ENCODE results near the gene CDIP1. TPM values are rescaled to one million over a fixed set of nuclear protein-coding genes. Genes with fewer than 3 reads are reported as not detected.
A peak's percentile ranks its signal among the peaks of the same experiment; 100 is the strongest.

Gene CDIP1
- total RNA-seq, 1 experiment from 2014 or later = 32.1 TPM

- no peak overlapping the region for H3K4me3 ChIP-seq (ENCODE audit: insufficient read depth, low read depth, low read length)
- peaks cover 11% of the 10 kb centered on the region for H3K36me3 ChIP-seq (replicated peaks; ENCODE audit: control insufficient read depth, insufficient read depth, low read length)
- no peaks in the 10 kb centered on the region for H3K27me3 ChIP-seq (ENCODE audit: control insufficient read depth, insufficient read depth, low read length)
- DNase-seq = no peak
Observed at GRCh38 chr16:4531811-4532210, 6.8 kb downstream of the CDIP1 start.

GRCh38 chr16:4529085-4530060 is 9.2 kb downstream of the CDIP1 start:
- Histone ChIP-seq H3K27me3 (ENCODE audit: control insufficient read depth, insufficient read depth, low read length) (no peaks in the 10 kb centered on the region), H3K4me3 (ENCODE audit: insufficient read depth, low read depth, low read length) (no peak overlapping the region), H3K36me3 (replicated peaks; ENCODE audit: control insufficient read depth, insufficient read depth, low read length) (peaks cover 9% of the 10 kb centered on the region)
- peak; percentile 85 for DNase-seq

DNA sequence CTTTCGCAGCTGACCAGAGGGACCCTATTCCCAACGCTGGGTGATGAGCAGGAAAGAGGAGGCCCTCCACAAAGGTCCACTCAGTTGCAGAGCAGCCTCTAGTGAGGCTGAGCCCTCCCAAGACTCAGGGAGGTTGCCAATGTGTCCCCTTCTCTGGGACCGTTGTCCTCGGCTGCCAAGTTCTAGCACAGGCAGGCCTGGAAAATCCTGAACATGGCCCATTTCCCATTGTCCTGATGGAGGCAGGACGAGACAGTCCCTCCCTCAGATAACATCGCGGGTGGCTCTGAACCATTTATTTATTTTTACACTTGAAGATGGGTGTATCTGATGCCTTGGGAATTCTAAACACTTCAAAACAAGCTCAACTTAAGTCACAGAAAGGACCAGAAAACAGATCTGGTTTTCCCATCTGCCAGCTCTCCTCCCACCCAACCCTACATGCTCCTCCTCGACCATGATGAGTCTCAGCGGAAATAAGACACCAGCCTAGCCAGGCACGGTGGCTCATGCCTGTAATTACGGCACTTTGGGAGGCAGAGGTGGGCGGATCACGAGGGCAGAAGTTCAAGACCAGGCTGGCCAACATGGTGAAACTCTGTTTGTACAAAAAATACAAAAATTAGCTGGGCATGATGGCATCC is 12.8 kb downstream of the CDIP1 start:
- H3K36me3 ChIP-seq (replicated peaks; ENCODE audit: control insufficient read depth, insufficient read depth, low read length) = peaks cover 4% of the 10 kb centered on the region
- H3K4me3 ChIP-seq (ENCODE audit: insufficient read depth, low read depth, low read length) = no peak overlapping the region
- no peak for DNase-seq
- no peaks in the 10 kb centered on the region for H3K27me3 ChIP-seq (ENCODE audit: control insufficient read depth, insufficient read depth, low read length)

GRCh38 chr16:4525069-4525468 is 13.5 kb downstream of the CDIP1 start:
- Histone ChIP-seq H3K36me3 (replicated peaks; ENCODE audit: control insufficient read depth, insufficient read depth, low read length) (peaks cover 4% of the 10 kb centered on the region), H3K27me3 (ENCODE audit: control insufficient read depth, insufficient read depth, low read length) (no peaks in the 10 kb centered on the region), H3K4me3 (ENCODE audit: insufficient read depth, low read depth, low read length) (no peak overlapping the region)
- no peak for DNase-seq

GRCh38 chr16:4524571-4524970 is 14.0 kb downstream of the CDIP1 start:
- Histone ChIP-seq H3K27me3 (ENCODE audit: control insufficient read depth, insufficient read depth, low read length) (no peaks in the 10 kb centered on the region), H3K4me3 (ENCODE audit: insufficient read depth, low read depth, low read length) (no peak overlapping the region), H3K36me3 (replicated peaks; ENCODE audit: control insufficient read depth, insufficient read depth, low read length) (peaks cover 4% of the 10 kb centered on the region)
- DNase-seq = no peak

DNA sequence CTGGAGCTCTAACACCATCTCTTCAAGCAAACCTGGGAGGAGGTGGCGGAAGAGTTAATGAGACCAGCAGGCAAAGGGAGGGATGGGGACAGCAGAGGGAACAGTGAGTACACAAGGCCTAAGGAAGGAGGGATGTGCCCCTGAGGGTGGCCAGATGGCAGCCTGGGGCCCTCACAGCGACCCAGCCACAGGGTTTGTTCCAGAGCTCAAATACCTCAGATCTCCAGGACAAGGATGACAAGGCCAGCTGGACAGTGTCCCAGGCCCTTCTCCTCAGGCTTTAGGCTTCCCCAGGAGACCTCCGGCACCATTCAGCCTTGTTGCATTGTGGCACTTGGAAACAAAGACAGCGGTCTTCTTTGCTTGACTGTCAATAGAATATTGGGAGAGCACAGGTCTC is 14.9 kb downstream of the CDIP1 start:
- H3K36me3 ChIP-seq (replicated peaks; ENCODE audit: control insufficient read depth, insufficient read depth, low read length) = peaks cover 4% of the 10 kb centered on the region
- DNase-seq = no peak
- H3K4me3 ChIP-seq (ENCODE audit: insufficient read depth, low read depth, low read length) = no peak overlapping the region
- no peaks in the 10 kb centered on the region for H3K27me3 ChIP-seq (ENCODE audit: control insufficient read depth, insufficient read depth, low read length)

- DNase-seq = peak; percentile 78
- Histone ChIP-seq H3K27me3 (ENCODE audit: control insufficient read depth, insufficient read depth, low read length) (no peaks in the 10 kb centered on the region), H3K36me3 (replicated peaks; ENCODE audit: control insufficient read depth, insufficient read depth, low read length) (peaks cover 4% of the 10 kb centered on the region), H3K4me3 (ENCODE audit: insufficient read depth, low read depth, low read length) (no peak overlapping the region)
Observed at GRCh38 chr16:4522051-4522581, 16.5 kb downstream of the CDIP1 start.

DNA sequence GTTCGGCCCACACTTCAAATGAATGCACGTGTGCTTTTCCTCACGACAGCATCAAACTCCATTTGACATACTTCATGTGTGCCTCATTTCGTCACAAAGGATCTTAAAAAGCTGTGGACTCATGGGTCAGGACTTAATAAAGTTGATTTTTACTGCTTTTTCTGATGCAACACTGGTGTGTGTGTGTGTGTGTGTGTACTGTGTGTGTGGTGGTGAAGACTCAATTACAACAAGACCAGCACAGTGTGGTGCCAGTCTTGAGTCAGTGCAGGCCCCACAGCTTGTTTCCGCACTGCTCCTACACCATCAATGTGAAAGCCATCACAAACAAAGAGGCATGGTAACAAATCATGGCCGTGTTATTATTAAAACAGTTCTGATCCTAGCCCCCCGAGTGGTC is 17.7 kb downstream of the CDIP1 start:
- DNase-seq = no peak
- Histone ChIP-seq H3K27me3 (ENCODE audit: control insufficient read depth, insufficient read depth, low read length) (no peaks in the 10 kb centered on the region), H3K4me3 (ENCODE audit: insufficient read depth, low read depth, low read length) (no peak overlapping the region), H3K36me3 (replicated peaks; ENCODE audit: control insufficient read depth, insufficient read depth, low read length) (peaks cover 4% of the 10 kb centered on the region)

GRCh38 chr16:4519274-4520058 is 19.1 kb downstream of the CDIP1 start:
- no peaks in the 10 kb centered on the region for H3K27me3 ChIP-seq (ENCODE audit: control insufficient read depth, insufficient read depth, low read length)
- DNase-seq = no peak
- no peak overlapping the region for H3K4me3 ChIP-seq (ENCODE audit: insufficient read depth, low read depth, low read length)
- H3K36me3 ChIP-seq (replicated peaks; ENCODE audit: control insufficient read depth, insufficient read depth, low read length) = peaks cover 4% of the 10 kb centered on the region

DNA sequence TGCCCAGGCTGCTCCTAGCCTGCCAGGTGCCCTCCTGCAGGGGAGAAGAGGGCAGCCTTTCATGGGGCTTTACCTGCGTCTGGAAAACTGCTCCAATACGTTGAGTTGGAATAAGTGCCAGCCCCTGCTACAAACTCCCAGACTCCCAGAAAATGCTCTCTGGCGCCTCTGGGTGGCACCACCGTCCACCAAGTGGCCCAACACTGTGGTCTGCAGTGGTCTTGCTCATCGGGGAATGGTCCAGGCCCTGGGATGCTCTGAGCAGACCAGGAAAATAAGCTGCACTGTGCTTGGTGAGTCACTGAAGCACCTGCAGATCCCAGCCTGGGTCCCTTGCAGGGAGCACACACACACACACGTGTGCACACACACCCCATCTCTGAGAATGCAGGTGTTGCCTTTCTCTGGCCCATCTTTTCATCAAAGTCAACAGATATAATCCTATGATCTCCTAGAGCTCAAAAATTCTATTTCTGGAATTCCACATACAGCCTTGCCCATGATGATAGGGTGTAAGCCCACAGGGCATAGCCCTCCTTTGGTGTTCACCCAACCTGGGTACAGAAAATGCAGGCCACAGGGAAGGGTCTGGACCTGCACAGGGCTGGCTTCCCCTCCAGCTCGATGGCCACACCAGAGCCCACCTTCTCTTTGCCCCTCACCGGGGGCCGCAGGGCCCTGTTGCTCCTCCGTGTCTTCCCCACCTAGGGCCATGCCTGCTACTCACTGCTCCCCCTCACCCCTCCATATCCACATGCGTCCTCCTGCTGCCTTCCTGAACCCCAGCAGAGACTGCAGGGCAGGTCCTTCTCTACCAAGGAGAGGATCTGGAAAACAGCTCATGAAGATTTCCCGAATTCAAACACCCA is 20.5 kb downstream of the CDIP1 start:
- peak; percentile 92 for DNase-seq
- H3K4me3 ChIP-seq (ENCODE audit: insufficient read depth, low read depth, low read length) = no peak overlapping the region
- no peaks in the 10 kb centered on the region; the same call in none of the 2 replicates for H3K36me3 ChIP-seq (replicated peaks; ENCODE audit: control insufficient read depth, insufficient read depth, low read length)
- H3K27me3 ChIP-seq (ENCODE audit: control insufficient read depth, insufficient read depth, low read length) = no peaks in the 10 kb centered on the region

GRCh38 chr16:4515611-4516233 is 22.9 kb downstream of the CDIP1 start:
- no peak overlapping the region for H3K4me3 ChIP-seq (ENCODE audit: insufficient read depth, low read depth, low read length)
- no peaks in the 10 kb centered on the region for H3K27me3 ChIP-seq (ENCODE audit: control insufficient read depth, insufficient read depth, low read length)
- no peak for DNase-seq
- peaks cover 8% of the 10 kb centered on the region for H3K36me3 ChIP-seq (replicated peaks; ENCODE audit: control insufficient read depth, insufficient read depth, low read length)

DNA sequence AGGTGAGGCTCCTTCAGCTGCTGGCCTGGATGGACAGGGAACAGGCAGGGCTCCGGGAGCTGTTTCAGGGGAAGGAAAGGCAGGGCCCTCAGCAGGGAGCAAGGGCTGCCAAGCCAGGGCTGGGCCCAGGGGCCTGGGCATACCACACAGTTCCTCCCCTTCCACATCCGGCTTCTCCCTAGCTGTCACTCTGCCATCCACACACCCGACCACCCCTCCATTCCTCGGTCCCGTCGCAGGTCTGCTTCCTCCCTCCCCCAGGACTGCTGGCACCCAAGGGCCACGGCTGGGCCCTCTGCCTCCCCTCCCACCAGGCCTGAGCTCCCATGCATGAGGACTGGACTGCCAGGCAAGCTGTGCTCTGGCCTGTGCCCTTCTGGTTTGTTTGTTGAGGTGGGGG is 24.0 kb downstream of the CDIP1 start:
- Histone ChIP-seq H3K4me3 (ENCODE audit: insufficient read depth, low read depth, low read length) (no peak overlapping the region), H3K27me3 (ENCODE audit: control insufficient read depth, insufficient read depth, low read length) (no peaks in the 10 kb centered on the region), H3K36me3 (replicated peaks; ENCODE audit: control insufficient read depth, insufficient read depth, low read length) (peaks cover 12% of the 10 kb centered on the region)
- peak; percentile 64 for DNase-seq

DNA sequence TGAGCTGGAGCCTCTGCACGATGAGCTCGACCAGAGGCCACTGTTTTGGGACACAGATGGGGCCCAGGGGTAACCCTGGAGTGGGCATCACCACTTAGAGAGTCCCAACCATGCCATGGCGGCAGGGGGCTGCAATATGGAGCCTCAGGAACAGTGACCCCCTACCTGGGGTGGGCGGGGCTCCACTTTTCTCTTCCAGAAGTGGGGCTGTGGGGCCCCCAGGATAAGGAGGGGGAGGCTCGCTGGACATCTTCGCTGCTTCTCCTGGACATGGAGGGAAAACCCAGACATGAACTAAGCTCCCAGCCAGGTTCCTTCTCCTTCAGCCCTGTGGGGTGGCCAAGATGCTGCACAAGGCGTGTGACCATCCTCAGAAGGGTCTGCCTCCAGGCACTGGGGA is 24.7 kb downstream of the CDIP1 start:
- Histone ChIP-seq H3K27me3 (ENCODE audit: control insufficient read depth, insufficient read depth, low read length) (no peaks in the 10 kb centered on the region), H3K36me3 (replicated peaks; ENCODE audit: control insufficient read depth, insufficient read depth, low read length) (peaks cover 15% of the 10 kb centered on the region), H3K4me3 (ENCODE audit: insufficient read depth, low read depth, low read length) (no peak overlapping the region)
- DNase-seq = peak; percentile 36

Measured in H7 (cell line).